ENCODE measurements around the gene SND1. TPM values are rescaled to one million over a fixed set of nuclear protein-coding genes. Genes with fewer than 3 reads are reported as not detected.

Gene SND1
- total and polyA plus RNA-seq, 2 donors (not counting 3 experiments of a cell fraction or from before 2014, with no cell fraction given) = 116 to 249 TPM

DNA sequence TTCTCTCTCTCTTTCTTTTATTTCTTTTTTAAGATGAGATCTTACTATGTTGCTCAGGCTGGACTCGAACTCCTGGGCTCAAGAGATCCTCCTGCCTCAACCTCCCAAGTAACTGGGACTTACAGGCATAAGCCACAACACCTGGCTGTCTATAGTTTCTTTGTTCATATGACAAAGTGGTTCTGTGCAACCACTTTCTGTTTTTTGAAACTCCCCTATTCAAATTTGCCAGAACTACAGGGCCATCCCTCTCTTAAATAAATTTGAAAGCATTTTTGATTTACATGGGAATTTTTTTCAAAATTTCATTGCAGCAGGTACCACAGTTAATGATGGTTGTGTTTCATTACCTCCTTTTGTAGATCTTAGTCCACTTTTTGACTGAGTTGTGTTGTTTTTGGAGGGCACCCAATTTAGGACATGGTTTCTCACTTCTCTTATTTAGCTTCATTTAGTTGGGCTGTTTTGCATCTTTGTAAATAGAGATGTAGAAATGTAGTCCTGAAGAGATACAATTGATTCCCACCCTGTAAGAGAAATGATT, 260.0 kb downstream of the SND1 start:
- no peaks in the 10 kb centered on the region for H3K9me3 ChIP-seq (replicated peaks; ENCODE audit: control insufficient read depth, insufficient read depth, low read length)
- no peak overlapping the region for H3K27ac ChIP-seq (ENCODE audit: insufficient read depth, low read depth, low read length)
- H3K4me1 ChIP-seq (ENCODE audit: control insufficient read depth, extremely low read depth, insufficient read depth, low read length) = peaks cover 10% of the 10 kb centered on the region
- no peaks in the 10 kb centered on the region for H4K20me1 ChIP-seq (replicated peaks; ENCODE audit: control insufficient read depth, extremely low read depth, insufficient read depth, low read length)
- no peak for TF ChIP-seq POLR2A (IDR thresholded peaks at IDR 0.05; ENCODE audit: low read depth, low read length)
- TF ChIP-seq, protein P1, sequence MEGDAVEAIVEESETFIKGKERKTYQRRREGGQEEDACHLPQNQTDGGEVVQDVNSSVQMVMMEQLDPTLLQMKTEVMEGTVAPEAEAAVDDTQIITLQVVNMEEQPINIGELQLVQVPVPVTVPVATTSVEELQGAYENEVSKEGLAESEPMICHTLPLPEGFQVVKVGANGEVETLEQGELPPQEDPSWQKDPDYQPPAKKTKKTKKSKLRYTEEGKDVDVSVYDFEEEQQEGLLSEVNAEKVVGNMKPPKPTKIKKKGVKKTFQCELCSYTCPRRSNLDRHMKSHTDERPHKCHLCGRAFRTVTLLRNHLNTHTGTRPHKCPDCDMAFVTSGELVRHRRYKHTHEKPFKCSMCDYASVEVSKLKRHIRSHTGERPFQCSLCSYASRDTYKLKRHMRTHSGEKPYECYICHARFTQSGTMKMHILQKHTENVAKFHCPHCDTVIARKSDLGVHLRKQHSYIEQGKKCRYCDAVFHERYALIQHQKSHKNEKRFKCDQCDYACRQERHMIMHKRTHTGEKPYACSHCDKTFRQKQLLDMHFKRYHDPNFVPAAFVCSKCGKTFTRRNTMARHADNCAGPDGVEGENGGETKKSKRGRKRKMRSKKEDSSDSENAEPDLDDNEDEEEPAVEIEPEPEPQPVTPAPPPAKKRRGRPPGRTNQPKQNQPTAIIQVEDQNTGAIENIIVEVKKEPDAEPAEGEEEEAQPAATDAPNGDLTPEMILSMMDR (IDR thresholded peaks at IDR 0.05; ENCODE audit: extremely low read depth in 1 of 2, insufficient read depth in 1 of 2, low read depth in 1 of 2, low read length in 2 of 2) = no peak
- no peak for TF ChIP-seq FOS (IDR thresholded peaks at IDR 0.05; ENCODE audit: borderline replicate concordance, insufficient read depth, low read length)
- ChIA-PET CTCF (no interaction called here), POLR2A (no interaction called here)
- FAIRE-seq = no peak
- no peak overlapping the region for H3K4me2 ChIP-seq (ENCODE audit: insufficient read depth, low read length)
- peaks cover 0 to 2% of the 10 kb centered on the region in 2 experiments for H3K36me3 ChIP-seq (ENCODE audit: control insufficient read depth in 2 of 2, extremely low read depth in 1 of 2, insufficient read depth in 2 of 2, low read length in 2 of 2)
- no peak for DNase-seq (ENCODE audit: low read depth, low spot score)
- H3K9ac ChIP-seq (replicated peaks; ENCODE audit: extremely low read depth, insufficient read depth, low read length) = no peak overlapping the region
- H3K9me1 ChIP-seq (replicated peaks; ENCODE audit: control insufficient read depth, extremely low read depth, insufficient read depth, low read length) = no peaks in the 10 kb centered on the region
- H2AFZ ChIP-seq (ENCODE audit: low read depth, low read length) = no peak overlapping the region
- no peaks in the 10 kb centered on the region for H3K27me3 ChIP-seq (ENCODE audit: control insufficient read depth in 2 of 2, insufficient read depth in 2 of 2, low read length in 2 of 2)
- intact Hi-C loops (cut with micrococcal nuclease) (no loop called here), dilution Hi-C loops (cut with MboI; ENCODE audit: extremely low pct_ligation_motif_present, low sequenced_read_pairs) (no loop called here)
- no peak overlapping the region for H3K4me3 ChIP-seq (replicated peaks in 1 of 3; ENCODE audit: insufficient read depth in 1 of 3, low read depth in 1 of 3, low read length in 3 of 3)
- no TSS peak for BruUV-seq (replicated peaks)
- H3K79me2 ChIP-seq (ENCODE audit: control insufficient read depth, insufficient read depth, low read length) = peaks cover 24% of the 10 kb centered on the region

DNA sequence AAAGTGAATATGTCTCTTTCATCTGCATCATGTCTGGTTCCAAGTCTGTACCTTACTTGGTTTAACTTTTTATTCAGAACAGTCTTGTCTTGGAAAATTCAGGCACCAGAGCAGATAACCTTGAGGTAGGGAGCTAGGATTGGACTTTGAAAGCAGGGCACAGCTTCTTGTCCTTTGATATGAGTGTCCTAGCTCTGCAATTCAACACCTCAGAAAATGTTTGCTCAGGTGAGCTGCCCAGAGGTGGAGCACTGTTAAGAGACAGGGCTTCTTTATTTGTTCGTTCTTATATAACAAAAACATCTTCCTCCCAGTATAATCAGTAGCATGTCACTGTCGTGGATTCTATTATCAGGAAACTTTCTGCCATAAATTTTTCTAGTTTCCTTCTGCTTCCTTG, 260.9 kb downstream of the SND1 start:
- no peak overlapping the region for H3K27ac ChIP-seq (ENCODE audit: insufficient read depth, low read depth, low read length)
- H3K9ac ChIP-seq (replicated peaks; ENCODE audit: extremely low read depth, insufficient read depth, low read length) = no peak overlapping the region
- no peaks in the 10 kb centered on the region for H3K27me3 ChIP-seq (ENCODE audit: control insufficient read depth in 2 of 2, insufficient read depth in 2 of 2, low read length in 2 of 2)
- CTCF ChIA-PET = interaction anchor here (1.0 kb wide), 1 partner anchor 107 kb away, joined by 3 read pairs; no protein-coding TSS in a partner anchor
- H3K9me1 ChIP-seq (replicated peaks; ENCODE audit: control insufficient read depth, extremely low read depth, insufficient read depth, low read length) = no peaks in the 10 kb centered on the region
- H3K4me3 ChIP-seq (replicated peaks in 1 of 3; ENCODE audit: insufficient read depth in 1 of 3, low read depth in 1 of 3, low read length in 3 of 3) = no peak overlapping the region
- H3K4me2 ChIP-seq (ENCODE audit: insufficient read depth, low read length) = no peak overlapping the region
- peaks cover 2% of the 10 kb centered on the region for H3K4me1 ChIP-seq (ENCODE audit: control insufficient read depth, extremely low read depth, insufficient read depth, low read length)
- peaks cover 23% of the 10 kb centered on the region for H3K79me2 ChIP-seq (ENCODE audit: control insufficient read depth, insufficient read depth, low read length)
- H4K20me1 ChIP-seq (replicated peaks; ENCODE audit: control insufficient read depth, extremely low read depth, insufficient read depth, low read length) = no peaks in the 10 kb centered on the region
- no peak overlapping the region for H2AFZ ChIP-seq (ENCODE audit: low read depth, low read length)
- intact Hi-C loops (cut with micrococcal nuclease) = no loop called here
- dilution Hi-C loops (cut with MboI; ENCODE audit: extremely low pct_ligation_motif_present, low sequenced_read_pairs) = no loop called here
- no peak for DNase-seq (ENCODE audit: low read depth, low spot score)
- FAIRE-seq = no peak
- H3K36me3 ChIP-seq (ENCODE audit: control insufficient read depth in 2 of 2, extremely low read depth in 1 of 2, insufficient read depth in 2 of 2, low read length in 2 of 2) = peaks cover 0 to 2% of the 10 kb centered on the region in 2 experiments
- H3K9me3 ChIP-seq (replicated peaks; ENCODE audit: control insufficient read depth, insufficient read depth, low read length) = no peaks in the 10 kb centered on the region
- POLR2A ChIA-PET = no interaction called here
- no TSS peak for BruUV-seq (replicated peaks)
- TF ChIP-seq JUN (IDR thresholded peaks at IDR 0.05; ENCODE audit: borderline replicate concordance, insufficient read depth, insufficient read length, low read depth) = no peak
- TF ChIP-seq POLR2A (IDR thresholded peaks at IDR 0.05; ENCODE audit: low read depth, low read length) = no peak
- TF ChIP-seq POLR2AphosphoS5 (IDR thresholded peaks at IDR 0.05; ENCODE audit: insufficient read depth, low read depth, low read length) = no peak
- no peak for TF ChIP-seq EZH2 (IDR thresholded peaks at IDR 0.05; ENCODE audit: borderline replicate concordance, low read depth, low read length, severe bottlenecking)
- TF ChIP-seq, protein P2, sequence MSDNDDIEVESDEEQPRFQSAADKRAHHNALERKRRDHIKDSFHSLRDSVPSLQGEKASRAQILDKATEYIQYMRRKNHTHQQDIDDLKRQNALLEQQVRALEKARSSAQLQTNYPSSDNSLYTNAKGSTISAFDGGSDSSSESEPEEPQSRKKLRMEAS (IDR thresholded peaks at IDR 0.05; ENCODE audit: insufficient read depth, insufficient read length) = no peak

Measured in endothelial cell of umbilical vein (primary cell).